GM21619 (cell line): ENCODE results near the gene ADNP.
"Not testable (repeated sequence)": the region's sequence is repeated elsewhere in the genome, so short reads cannot be mapped to it uniquely, and the experiment has no call there.

Source experiments
- ATAC-seq: cut with Tn5 transposase; IDR thresholded peaks from one replicate; pipeline ENCODE4 v1.9.1; 2021; ENCODE audit not compliant: unreplicated experiment

The ADNP gene

GRCh38 chr20:50903353-50904051 is 27.7 kb downstream of the ADNP start:
- no peak for ATAC-seq

- ATAC-seq: no peak
Observed at GRCh38 chr20:50901301-50901700, 29.9 kb downstream of the ADNP start.

- no peak for ATAC-seq
Observed at GRCh38 chr20:50900261-50900660, 31.0 kb downstream of the ADNP start.

- ATAC-seq: no peak
Observed at GRCh38 chr20:50898475-50898874, 32.8 kb downstream of the ADNP start.

- no peak for ATAC-seq
Observed at GRCh38 chr20:50895111-50895830, 36.0 kb downstream of the ADNP start.

GRCh38 chr20:50893620-50894019 is 37.6 kb downstream of the ADNP start:
- no peak for ATAC-seq

GRCh38 chr20:50892394-50892793 is 38.8 kb downstream of the ADNP start:
- no peak for ATAC-seq

- no peak for ATAC-seq
Observed at GRCh38 chr20:50891138-50891537, 40.1 kb downstream of the ADNP start.

- ATAC-seq: no peak
Observed at GRCh38 chr20:50887576-50887975, 43.7 kb downstream of the ADNP start.

GRCh38 chr20:50886184-50886790 is 45.0 kb downstream of the ADNP start:
- ATAC-seq: no peak

GRCh38 chr20:50885781-50886180 is 45.5 kb downstream of the ADNP start:
- no peak for ATAC-seq

- ATAC-seq: no peak
Observed at GRCh38 chr20:50885068-50885467, 46.2 kb downstream of the ADNP start.

GRCh38 chr20:50883856-50884255 is 47.4 kb downstream of the ADNP start:
- ATAC-seq: no peak

- not testable (repeated sequence) for ATAC-seq
Observed at GRCh38 chr20:50881759-50882424, 49.3 kb downstream of the ADNP start.

- no peak for ATAC-seq
Observed at GRCh38 chr20:50879649-50880550, 51.3 kb downstream of the ADNP start.

- no peak for ATAC-seq
Observed at GRCh38 chr20:50877232-50877743, 53.9 kb downstream of the ADNP start.

GRCh38 chr20:50876816-50877215 is 54.4 kb downstream of the ADNP start:
- ATAC-seq: no peak

GRCh38 chr20:50876063-50876685 is 55.1 kb downstream of the ADNP start:
- no peak for ATAC-seq

GRCh38 chr20:50874758-50875665 is 56.2 kb downstream of the ADNP start:
- ATAC-seq: no peak
